ENCODE measurements around the gene SRCIN1.

GRCh38 chr17:38542286-38542685 is 63.5 kb downstream of the SRCIN1 start:
- TF ChIP-seq CTCF (IDR thresholded peaks at IDR 0.05), result no peak
- TF ChIP-seq ZFX (IDR thresholded peaks at IDR 0.05; ENCODE audit: borderline replicate concordance), result no peak

Data from 22Rv1 (cell line).